Measurements from ENCODE around the gene FAM234B. TPM values are rescaled to one million over a fixed set of nuclear protein-coding genes. Genes with fewer than 3 reads are reported as not detected.

The FAM234B gene
- total RNA-seq, 8 experiments from 2014 or later, result 3.8 to 29.0 (median 23.4) TPM

DNA sequence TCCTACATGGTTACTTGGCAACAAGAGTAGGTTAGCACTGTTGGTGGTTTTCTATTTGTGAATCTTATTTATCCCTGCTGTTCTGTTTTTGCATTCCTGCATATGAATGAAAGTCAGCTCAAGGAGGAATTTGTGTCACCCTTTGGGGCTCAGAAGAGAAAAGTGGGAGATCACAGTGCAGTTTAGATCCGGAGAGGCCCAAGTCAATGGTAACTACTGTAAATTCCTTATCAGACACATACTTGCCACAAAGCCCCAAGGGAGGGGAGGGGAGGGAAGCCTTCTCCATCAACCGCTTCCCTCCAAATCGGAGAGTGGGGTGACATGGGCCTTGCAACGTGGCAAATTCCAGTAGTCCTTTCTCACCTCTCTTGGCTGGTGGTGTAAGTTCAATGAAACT is 44.3 kb downstream of the FAM234B start:
- in situ Hi-C loops (cut with MboI; ENCODE audit: low pct_unique_long_range_greater_than_20kb in 2 of 9, low sequenced_read_pairs in 9 of 9, unreplicated experiment in 9 of 9), result loop anchor here in 1 of 9 experiments (25.0 kb wide), 1 partner anchor 124 kb away; no protein-coding TSS in a partner anchor
- Histone ChIP-seq H3K27ac (peak overlapping the region; percentile 17 to 40), H3K4me1 (replicated peaks in 1 of 2) (peaks cover 13 to 15% of the 10 kb centered on the region in 2 donors), H3K4me3 (no peak overlapping the region)
- ATAC-seq (replicated peaks in 6 of 8), result peak in 7 of 8 experiments; percentile 12 to 69 (median 48)
- WGBS, 10 experiments, result 0 to 100% (median 50%) methylated on average over 1 to 3 of the region's 4 CpGs; no CpG with 5 or more reads in 2 of the 10 experiments

DNA sequence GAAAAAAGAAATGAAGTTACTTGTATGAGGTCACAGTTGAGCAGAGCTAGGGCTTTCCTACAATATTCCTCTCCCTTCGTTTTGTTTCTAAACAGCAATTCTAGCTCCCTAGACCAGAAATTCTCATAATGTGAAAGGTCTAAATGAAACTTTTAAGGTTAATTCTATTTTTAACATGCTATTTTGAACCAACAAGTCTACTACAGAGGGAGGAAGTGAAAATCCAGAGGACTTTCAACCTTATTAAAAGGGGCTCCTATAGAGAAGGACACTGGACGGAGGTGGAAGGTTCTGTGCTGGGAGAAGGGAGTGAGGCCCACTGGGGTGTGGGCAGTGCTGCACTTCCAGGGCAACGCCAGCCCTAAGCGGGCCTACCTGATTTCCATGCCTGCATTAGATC is 45.9 kb downstream of the FAM234B start:
- H3K4me3 ChIP-seq, result no peak overlapping the region
- peaks cover 13 to 17% of the 10 kb centered on the region in 2 donors for H3K4me1 ChIP-seq (replicated peaks in 1 of 2)
- ATAC-seq (replicated peaks in 6 of 8), result no peak
- 60 to 95% (median 90%) methylated on average over 1 to 4 of the region's 4 CpGs; no CpG with 5 or more reads in 3 of the 10 experiments for WGBS, 10 experiments
- in situ Hi-C loops (cut with MboI; ENCODE audit: low pct_unique_long_range_greater_than_20kb in 2 of 9, low sequenced_read_pairs in 9 of 9, unreplicated experiment in 9 of 9), result loop anchor here in 2 of 9 experiments (10.0 to 25.0 kb wide), 2 partner anchors 115 to 122 kb away; no protein-coding TSS in a partner anchor
- no peak overlapping the region for H3K27ac ChIP-seq

DNA sequence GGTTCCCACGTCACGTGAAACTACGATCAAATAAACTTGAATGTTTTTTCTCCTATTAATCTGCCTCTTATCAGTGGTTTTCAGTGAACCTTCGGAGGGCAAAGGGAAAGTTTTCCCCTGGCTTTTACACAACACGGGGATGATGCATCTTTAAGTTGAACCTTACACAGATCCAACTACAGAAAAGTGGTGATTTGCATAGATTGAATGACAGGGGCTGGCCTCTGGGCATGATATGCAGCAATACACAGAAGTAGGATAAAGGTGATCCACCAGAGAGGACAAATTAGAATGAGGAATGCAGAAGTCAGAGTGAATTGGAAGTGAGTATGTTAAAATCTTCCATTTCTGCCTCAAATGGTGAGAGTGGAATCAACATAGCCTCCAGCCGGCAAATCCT is 47.7 kb downstream of the FAM234B start:
- ATAC-seq (replicated peaks in 6 of 8), result peak in 3 of 8 experiments; percentile 47 to 62 (median 56)
- Histone ChIP-seq H3K4me3 (no peak overlapping the region), H3K27ac (no peak overlapping the region), H3K4me1 (replicated peaks in 1 of 2) (peaks cover 18 to 24% of the 10 kb centered on the region in 2 donors)
- WGBS, 10 experiments, result 78 to 100% (median 89%) methylated on average over 4 to 6 of the region's 6 CpGs
- in situ Hi-C loops (cut with MboI; ENCODE audit: low pct_unique_long_range_greater_than_20kb in 2 of 9, low sequenced_read_pairs in 9 of 9, unreplicated experiment in 9 of 9), result loop anchor here in 2 of 9 experiments (10.0 to 25.0 kb wide), 2 partner anchors 113 to 120 kb away; no protein-coding TSS in a partner anchor

DNA sequence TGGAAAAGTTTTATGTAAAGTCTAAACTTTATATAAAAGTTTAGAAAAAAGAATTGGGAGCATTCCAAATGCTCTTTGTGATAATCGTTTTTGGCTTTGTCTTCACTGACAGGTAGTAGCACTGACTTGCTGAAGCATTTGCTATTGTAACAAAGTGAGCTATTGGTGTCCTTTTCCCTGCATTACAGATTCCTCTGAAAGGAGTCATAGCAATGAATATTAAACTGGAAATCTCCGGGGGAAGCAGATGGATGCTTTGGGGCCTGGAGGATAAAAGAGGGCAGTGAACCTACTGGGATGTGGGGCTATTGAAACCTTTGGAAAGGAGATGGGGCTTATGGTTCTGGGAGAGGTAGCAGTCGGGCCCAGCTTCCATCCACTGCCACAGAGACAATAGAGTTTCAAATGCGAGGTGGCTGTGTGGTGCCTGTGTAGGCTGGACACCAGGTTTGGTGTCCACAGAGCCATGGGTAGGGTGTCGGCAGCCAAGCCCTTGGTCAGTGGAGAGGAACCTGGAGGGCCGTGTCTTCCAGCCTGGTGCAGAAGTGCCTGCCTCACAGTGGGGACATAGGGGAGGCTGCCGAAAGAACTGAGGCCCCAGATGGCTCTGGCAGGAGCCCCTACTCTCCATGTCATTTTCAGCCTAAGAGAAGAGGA is 49.1 kb downstream of the FAM234B start:
- Histone ChIP-seq H3K4me3 (no peak overlapping the region), H3K4me1 (replicated peaks in 1 of 2) (peaks cover 19 to 25% of the 10 kb centered on the region in 2 donors), H3K27ac (no peak overlapping the region)
- WGBS, 10 experiments, result 0 to 83% (median 64%) methylated on average over 1 to 5 of the region's 7 CpGs; no CpG with 5 or more reads in 1 of the 10 experiments
- in situ Hi-C loops (cut with MboI; ENCODE audit: low pct_unique_long_range_greater_than_20kb in 2 of 9, low sequenced_read_pairs in 9 of 9, unreplicated experiment in 9 of 9), result loop anchor here in 2 of 9 experiments (10.0 to 25.0 kb wide), 2 partner anchors 111 to 119 kb away; no protein-coding TSS in a partner anchor
- peak in 2 of 8 experiments; percentile 29 to 57 for ATAC-seq (replicated peaks in 6 of 8)

DNA sequence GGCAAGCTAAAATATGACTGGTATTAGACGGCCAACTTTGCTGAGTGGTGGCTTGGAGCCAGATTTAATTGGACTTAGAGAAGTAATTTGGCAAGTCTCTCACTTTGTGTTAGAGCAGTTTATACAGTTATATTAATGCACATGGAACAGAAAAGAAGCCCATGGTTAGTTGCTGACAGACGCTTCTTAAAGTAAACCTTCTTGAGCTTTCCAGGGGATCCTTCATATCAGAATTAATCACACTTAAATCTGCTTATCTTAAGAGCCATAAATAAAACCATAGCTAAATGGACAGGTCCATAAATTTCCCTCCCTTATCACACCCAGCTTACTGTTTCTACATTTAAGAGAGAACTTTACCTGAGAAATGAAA is 49.7 kb downstream of the FAM234B start:
- in situ Hi-C loops (cut with MboI; ENCODE audit: low pct_unique_long_range_greater_than_20kb in 2 of 9, low sequenced_read_pairs in 9 of 9, unreplicated experiment in 9 of 9), result loop anchor here in 2 of 9 experiments (10.0 to 25.0 kb wide), 2 partner anchors 111 to 118 kb away; no protein-coding TSS in a partner anchor
- Histone ChIP-seq H3K4me3 (no peak overlapping the region), H3K4me1 (replicated peaks in 1 of 2) (peaks cover 18 to 25% of the 10 kb centered on the region in 2 donors), H3K27ac (no peak overlapping the region)
- ATAC-seq (replicated peaks in 6 of 8), result no peak
- WGBS, 10 experiments, result 38 to 100% (median 94%) methylated on average over 1 to 2 of the region's 2 CpGs; no CpG with 5 or more reads in 1 of the 10 experiments

DNA sequence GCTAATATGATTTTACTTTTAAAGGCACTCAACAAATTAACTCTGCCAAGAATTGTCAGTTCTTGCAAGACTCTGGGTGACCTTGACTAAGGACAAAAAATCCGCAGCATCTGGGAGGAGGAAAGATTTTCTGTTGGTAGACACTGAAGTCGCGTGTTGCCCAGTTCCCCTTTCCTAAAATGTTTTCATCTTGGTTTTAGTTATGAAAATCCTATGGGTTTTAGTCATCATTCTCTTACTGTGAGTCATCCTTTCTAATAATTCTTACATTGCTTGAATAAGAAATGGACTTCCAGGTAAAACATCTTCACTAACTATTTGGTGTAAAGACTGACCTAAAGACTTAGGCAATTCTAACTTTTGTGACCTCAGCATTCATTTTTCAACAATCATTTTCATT is 50.2 kb downstream of the FAM234B start:
- in situ Hi-C loops (cut with MboI; ENCODE audit: low pct_unique_long_range_greater_than_20kb in 2 of 9, low sequenced_read_pairs in 9 of 9, unreplicated experiment in 9 of 9), result loop anchor here in 2 of 9 experiments (10.0 to 25.0 kb wide), 2 partner anchors 110 to 118 kb away; no protein-coding TSS in a partner anchor
- peaks cover 21 to 29% of the 10 kb centered on the region in 2 donors for H3K4me1 ChIP-seq (replicated peaks in 1 of 2)
- H3K27ac ChIP-seq, result no peak overlapping the region
- WGBS, 10 experiments, result 0 to 100% (median 97%) methylated on average over 1 to 3 of the region's 3 CpGs
- ATAC-seq (replicated peaks in 6 of 8), result no peak
- no peak overlapping the region for H3K4me3 ChIP-seq

DNA sequence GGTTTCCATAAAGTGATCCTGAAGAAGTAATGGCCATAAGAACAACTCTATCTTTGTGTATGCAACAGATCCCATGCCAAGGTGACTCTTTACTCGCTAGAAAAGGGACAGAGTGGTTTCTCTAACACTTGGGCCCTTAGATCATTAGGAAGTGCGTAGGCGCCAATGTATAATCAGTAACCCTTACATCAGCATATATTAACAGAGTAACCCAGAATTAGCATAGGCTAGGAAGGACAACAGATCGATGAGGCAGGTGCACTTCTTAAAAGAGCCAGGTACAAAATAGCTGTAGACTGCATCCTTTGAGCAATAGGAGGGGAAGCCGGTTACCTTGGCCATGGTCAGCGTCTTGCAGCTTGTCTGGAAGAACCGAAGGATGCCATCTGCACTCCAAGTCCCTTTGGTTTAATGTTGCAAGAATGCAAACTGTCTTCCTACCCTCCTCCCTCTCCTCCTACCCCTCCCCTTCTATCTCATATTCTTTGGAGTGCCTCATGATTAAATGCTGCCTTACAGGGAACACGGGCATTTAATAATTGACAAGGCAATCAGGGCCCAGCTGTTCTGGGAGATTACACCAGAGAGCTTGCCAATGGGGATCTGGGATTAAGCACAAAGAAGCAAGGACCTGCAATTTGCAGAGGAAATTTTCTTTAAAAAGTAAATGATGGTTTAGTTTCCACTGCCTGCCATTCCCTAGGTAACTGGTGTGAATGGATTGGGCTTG is 51.2 kb downstream of the FAM234B start:
- in situ Hi-C loops (cut with MboI; ENCODE audit: low pct_unique_long_range_greater_than_20kb in 2 of 9, low sequenced_read_pairs in 9 of 9, unreplicated experiment in 9 of 9), result loop anchor here in 2 of 9 experiments (10.0 to 25.0 kb wide), 2 partner anchors 109 to 117 kb away; no protein-coding TSS in a partner anchor
- Histone ChIP-seq H3K4me1 (replicated peaks in 1 of 2) (peaks cover 30 to 39% of the 10 kb centered on the region in 2 donors), H3K27ac (no peak overlapping the region), H3K4me3 (no peak overlapping the region)
- peak in 1 of 8 experiments; percentile 21 for ATAC-seq (replicated peaks in 6 of 8)
- 50 to 87% (median 71%) methylated on average over 2 to 7 of the region's 8 CpGs; no CpG with 5 or more reads in 3 of the 10 experiments for WGBS, 10 experiments

DNA sequence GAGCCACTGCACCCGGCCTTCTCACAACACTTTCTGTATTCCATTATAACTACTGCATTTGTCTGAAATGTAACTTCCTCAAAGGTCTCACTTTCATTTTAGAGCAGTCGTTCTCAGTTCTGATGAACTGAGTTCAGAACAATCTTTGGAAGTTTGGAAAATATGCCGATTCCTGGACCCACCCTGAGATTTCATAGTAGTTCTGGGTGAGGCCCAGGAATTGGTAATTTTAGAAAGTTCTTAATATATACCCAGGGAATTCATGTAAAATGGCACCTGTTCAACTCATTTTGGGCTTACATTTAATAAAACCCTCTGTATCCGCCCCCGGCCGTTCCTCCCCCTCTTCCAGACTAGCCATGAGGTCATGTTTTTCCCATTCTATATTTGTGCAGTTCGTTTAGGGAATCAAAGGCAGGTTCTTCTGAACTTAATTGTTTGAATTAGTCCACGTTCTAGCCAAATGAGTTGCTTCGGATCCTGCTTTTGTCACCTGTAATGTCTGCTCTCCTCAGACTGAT is 53.4 kb downstream of the FAM234B start:
- peak in 1 of 8 experiments; percentile 0 for ATAC-seq (replicated peaks in 6 of 8)
- H3K4me1 ChIP-seq (replicated peaks in 1 of 2), result peaks cover 42 to 52% of the 10 kb centered on the region in 2 donors
- H3K27ac ChIP-seq, result no peak overlapping the region
- WGBS, 10 experiments, result 1 to 100% (median 81%) methylated on average over 1 to 9 of the region's 9 CpGs; no CpG with 5 or more reads in 2 of the 10 experiments
- in situ Hi-C loops (cut with MboI; ENCODE audit: low pct_unique_long_range_greater_than_20kb in 2 of 9, low sequenced_read_pairs in 9 of 9, unreplicated experiment in 9 of 9), result loop anchor here in 2 of 9 experiments (10.0 to 25.0 kb wide), 2 partner anchors 107 to 115 kb away; no protein-coding TSS in a partner anchor
- no peak overlapping the region for H3K4me3 ChIP-seq

DNA sequence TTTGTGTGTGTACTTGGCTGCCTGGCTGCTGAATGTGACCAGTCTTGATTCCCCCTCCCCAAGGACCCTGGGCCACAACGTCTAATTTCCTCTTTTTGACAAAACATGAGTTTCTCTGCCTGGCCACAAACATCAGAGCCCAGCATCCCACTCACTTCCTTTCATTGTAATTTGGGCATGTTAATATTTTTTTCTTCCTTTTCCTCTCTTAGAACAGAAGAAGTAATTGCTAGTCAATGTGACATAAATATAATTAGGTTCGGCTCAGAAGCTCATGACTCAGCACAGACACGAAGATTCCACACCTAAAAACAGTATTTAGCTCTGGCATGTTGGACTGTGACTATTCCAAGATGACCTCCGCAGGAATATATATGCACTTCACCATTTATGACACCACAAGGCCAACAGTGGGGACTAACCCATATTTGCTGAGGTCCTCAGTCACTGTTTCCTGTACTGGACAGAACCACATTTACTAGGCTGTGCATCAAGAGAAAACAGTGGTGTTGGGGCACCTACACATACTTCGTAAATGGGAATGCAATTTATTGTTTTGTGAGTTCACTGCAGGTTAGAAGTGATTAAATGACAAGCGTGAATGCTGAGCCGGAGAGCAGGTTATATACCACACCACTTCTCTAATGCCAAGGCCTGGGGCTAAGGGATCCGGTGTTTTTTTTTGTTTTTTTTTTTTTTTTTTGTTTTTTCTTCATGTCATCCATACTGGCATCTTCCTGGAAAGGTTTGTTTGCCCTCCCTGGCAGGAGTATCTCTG is 55.1 kb downstream of the FAM234B start:
- WGBS, 10 experiments, result 0 to 90% (median 80%) methylated on average over 3 to 8 of the region's 8 CpGs; no CpG with 5 or more reads in 1 of the 10 experiments

DNA sequence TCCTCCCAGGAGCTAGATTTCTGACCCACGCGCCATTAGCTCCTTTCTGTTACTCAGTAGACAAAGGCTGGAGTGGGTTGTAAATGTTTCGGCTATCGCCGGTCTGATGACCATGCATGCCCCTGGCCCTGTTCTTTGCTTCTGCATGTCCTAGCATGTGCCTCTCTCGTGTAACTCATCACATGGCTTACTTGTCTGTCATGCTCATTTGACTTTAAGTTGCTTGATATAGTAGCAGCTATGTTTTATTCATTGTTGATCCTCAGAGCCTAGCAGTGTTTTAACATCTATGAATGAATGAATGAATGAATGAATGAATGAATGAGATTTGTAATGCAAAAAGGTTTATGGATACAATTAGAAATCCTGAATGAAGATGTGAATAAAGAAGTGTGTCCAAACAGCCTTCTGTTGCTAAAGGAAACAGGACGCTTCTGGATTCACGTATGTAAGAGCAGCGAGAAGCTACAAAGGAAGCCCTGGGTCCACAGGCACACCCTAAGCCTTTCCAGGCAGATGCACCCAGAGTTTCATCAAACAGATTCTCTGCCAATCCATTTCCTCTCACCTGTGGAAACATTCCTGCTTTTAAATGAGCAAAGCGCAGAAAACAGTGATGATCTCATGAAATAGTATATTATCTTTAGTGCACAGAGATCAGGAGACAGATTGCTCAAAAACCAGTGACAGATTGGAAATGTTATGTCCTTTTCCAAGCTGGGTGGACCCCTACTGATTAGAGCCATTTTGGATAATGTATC is 55.8 kb downstream of the FAM234B start:
- no peak for ATAC-seq (replicated peaks in 6 of 8)
- in situ Hi-C loops (cut with MboI; ENCODE audit: low pct_unique_long_range_greater_than_20kb in 2 of 9, low sequenced_read_pairs in 9 of 9, unreplicated experiment in 9 of 9), result loop anchor here in 4 of 9 experiments (10.0 to 25.0 kb wide), 2 partner anchors 105 to 112 kb away; no protein-coding TSS in a partner anchor
- Histone ChIP-seq H3K4me1 (replicated peaks in 1 of 2) (peaks cover 42 to 52% of the 10 kb centered on the region in 2 donors), H3K4me3 (peak overlapping the region in 1 of 5 donors; percentile 37), H3K27ac (peak overlapping the region; percentile 77 to 88)
- WGBS, 10 experiments, result 58 to 100% (median 80%) methylated on average over 3 to 10 of the region's 10 CpGs; no CpG with 5 or more reads in 2 of the 10 experiments

More for the DNA sequence above, 55.1 kb downstream of the FAM234B start:
- peaks cover 42 to 52% of the 10 kb centered on the region in 2 donors for H3K4me1 ChIP-seq (replicated peaks in 1 of 2)
- H3K4me3 ChIP-seq, result no peak overlapping the region
- in situ Hi-C loops (cut with MboI; ENCODE audit: low pct_unique_long_range_greater_than_20kb in 2 of 9, low sequenced_read_pairs in 9 of 9, unreplicated experiment in 9 of 9), result loop anchor here in 2 of 9 experiments (10.0 to 25.0 kb wide), 2 partner anchors 106 to 113 kb away; no protein-coding TSS in a partner anchor
- H3K27ac ChIP-seq, result no peak overlapping the region
- no peak for ATAC-seq (replicated peaks in 6 of 8)

DNA sequence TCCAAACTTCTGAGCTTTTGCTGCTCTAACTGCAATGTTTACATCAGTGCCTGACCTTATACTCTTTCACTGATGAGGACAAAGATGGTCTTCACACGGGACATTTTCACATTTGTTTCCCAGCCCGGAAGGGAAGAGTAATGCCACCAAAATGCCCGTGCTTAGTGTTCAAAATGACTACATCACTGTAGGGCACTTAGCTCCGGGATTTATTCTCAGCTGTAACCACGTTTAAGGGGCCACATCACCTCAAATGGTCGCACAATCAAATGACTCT is 56.4 kb downstream of the FAM234B start:
- Histone ChIP-seq H3K27ac (peak overlapping the region; percentile 77 to 88), H3K4me1 (replicated peaks in 1 of 2) (peaks cover 38 to 50% of the 10 kb centered on the region in 2 donors), H3K4me3 (peak overlapping the region; percentile 12 to 43 (median 35))
- WGBS, 10 experiments, result 0 to 16% (median 3%) methylated on average over 1 to 6 of the region's 6 CpGs; no CpG with 5 or more reads in 4 of the 10 experiments
- in situ Hi-C loops (cut with MboI; ENCODE audit: low pct_unique_long_range_greater_than_20kb in 2 of 9, low sequenced_read_pairs in 9 of 9, unreplicated experiment in 9 of 9), result loop anchor here in 2 of 9 experiments (10.0 to 25.0 kb wide), 2 partner anchors 104 to 112 kb away; no protein-coding TSS in a partner anchor
- ATAC-seq (replicated peaks in 6 of 8), result peak in 5 of 8 experiments; percentile 3 to 8 (median 7)
